Measurements from ENCODE around the gene UQCC5. TPM values are rescaled to one million over a fixed set of nuclear protein-coding genes. Genes with fewer than 3 reads are reported as not detected.

Gene UQCC5
- total RNA-seq, 1 experiment from 2014 or later: 38.6 TPM

GRCh38 chr3:52512727-52513126 is 23.7 kb upstream of the UQCC5 start:
- no peak overlapping the region for H3K4me3 Mint-ChIP-seq (ENCODE audit: unreplicated experiment)
- H3K4me1 ChIP-seq: no peaks in the 10 kb centered on the region
- ChIA-PET POLR2A (no interaction called here), CTCF (no interaction called here)
- H3K9me3 ChIP-seq: no peaks in the 10 kb centered on the region
- TF ChIP-seq CTCF (IDR thresholded peaks at IDR 0.05; ENCODE audit: insufficient read depth in 1 of 2, low read depth in 1 of 2, low read length in 1 of 2, severe bottlenecking in 1 of 2, unreplicated experiment in 1 of 2): no peak
- H3K4me1 Mint-ChIP-seq (ENCODE audit: low read depth, unreplicated experiment): no peaks in the 10 kb centered on the region
- DNase-seq: no peak
- no TSS peak for BruUV-seq (replicated peaks)
- peaks cover 2% of the 10 kb centered on the region for H3K27me3 Mint-ChIP-seq (ENCODE audit: insufficient read depth, unreplicated experiment)
- no peaks in the 10 kb centered on the region for H3K9me3 Mint-ChIP-seq (ENCODE audit: unreplicated experiment)
- H3K27ac Mint-ChIP-seq (ENCODE audit: unreplicated experiment): no peak overlapping the region
- H3K4me3 ChIP-seq (ENCODE audit: low read depth, low read length): no peak overlapping the region
- H3K36me3 ChIP-seq (ENCODE audit: control insufficient read depth, insufficient read depth, low read length): no peaks in the 10 kb centered on the region
- intact Hi-C loops (cut with micrococcal nuclease; ENCODE audit: unreplicated experiment): no loop called here
- no peaks in the 10 kb centered on the region for H3K27me3 ChIP-seq (replicated peaks; ENCODE audit: control insufficient read depth, insufficient read depth, low read length)
- H3K36me3 Mint-ChIP-seq (ENCODE audit: insufficient read depth, unreplicated experiment): no peaks in the 10 kb centered on the region

- CTCF ChIA-PET: no interaction called here
- DNase-seq: no peak
- H3K27me3 Mint-ChIP-seq (ENCODE audit: insufficient read depth, unreplicated experiment): peaks cover 2% of the 10 kb centered on the region
- POLR2A ChIA-PET: no interaction called here
- no peak overlapping the region for H3K4me3 ChIP-seq (ENCODE audit: low read depth, low read length)
- no peak for TF ChIP-seq CTCF (IDR thresholded peaks at IDR 0.05; ENCODE audit: insufficient read depth in 1 of 2, low read depth in 1 of 2, low read length in 1 of 2, severe bottlenecking in 1 of 2, unreplicated experiment in 1 of 2)
- no peaks in the 10 kb centered on the region for H3K27me3 ChIP-seq (replicated peaks; ENCODE audit: control insufficient read depth, insufficient read depth, low read length)
- H3K9me3 ChIP-seq: no peaks in the 10 kb centered on the region
- no TSS peak for BruUV-seq (replicated peaks)
- no peaks in the 10 kb centered on the region for H3K4me1 ChIP-seq
- no peaks in the 10 kb centered on the region for H3K9me3 Mint-ChIP-seq (ENCODE audit: unreplicated experiment)
- no peaks in the 10 kb centered on the region for H3K36me3 Mint-ChIP-seq (ENCODE audit: insufficient read depth, unreplicated experiment)
- H3K36me3 ChIP-seq (ENCODE audit: control insufficient read depth, insufficient read depth, low read length): no peaks in the 10 kb centered on the region
- no peak overlapping the region for H3K4me3 Mint-ChIP-seq (ENCODE audit: unreplicated experiment)
- no peak overlapping the region for H3K27ac Mint-ChIP-seq (ENCODE audit: unreplicated experiment)
- no peaks in the 10 kb centered on the region for H3K4me1 Mint-ChIP-seq (ENCODE audit: low read depth, unreplicated experiment)
- intact Hi-C loops (cut with micrococcal nuclease; ENCODE audit: unreplicated experiment): no loop called here
Measured at GRCh38 chr3:52513281-52513680, 23.1 kb upstream of the UQCC5 start.

DNA sequence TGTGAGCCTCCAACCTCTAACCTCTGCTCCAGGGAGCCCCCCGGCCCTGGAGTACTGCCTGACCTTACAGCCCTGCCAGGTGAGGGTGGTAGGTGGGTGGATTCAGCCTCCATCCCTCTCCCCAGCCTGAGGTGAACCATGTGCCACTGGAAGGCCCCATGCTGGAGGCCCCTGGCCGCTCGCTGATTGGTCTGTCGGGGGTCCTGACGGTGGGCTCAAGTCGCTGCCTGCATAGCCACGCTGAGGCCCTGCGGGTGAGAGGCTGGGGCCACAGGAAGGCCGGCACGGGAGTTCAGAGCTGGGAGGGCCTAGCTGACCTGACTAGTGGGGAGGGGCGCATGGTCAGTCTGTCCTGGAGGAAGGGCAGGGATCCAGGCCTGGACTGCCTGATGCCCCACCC is 21.8 kb upstream of the UQCC5 start:
- Mint-ChIP-seq H3K4me3 (ENCODE audit: unreplicated experiment) (no peak overlapping the region), H3K27me3 (ENCODE audit: insufficient read depth, unreplicated experiment) (no peaks in the 10 kb centered on the region), H3K36me3 (ENCODE audit: insufficient read depth, unreplicated experiment) (no peaks in the 10 kb centered on the region), H3K9me3 (ENCODE audit: unreplicated experiment) (no peaks in the 10 kb centered on the region), H3K4me1 (ENCODE audit: low read depth, unreplicated experiment) (no peaks in the 10 kb centered on the region), H3K27ac (ENCODE audit: unreplicated experiment) (no peak overlapping the region)
- H3K36me3 ChIP-seq (ENCODE audit: control insufficient read depth, insufficient read depth, low read length): no peaks in the 10 kb centered on the region
- no peaks in the 10 kb centered on the region for H3K9me3 ChIP-seq
- no peak for TF ChIP-seq CTCF (IDR thresholded peaks at IDR 0.05; ENCODE audit: insufficient read depth in 1 of 2, low read depth in 1 of 2, low read length in 1 of 2, severe bottlenecking in 1 of 2, unreplicated experiment in 1 of 2)
- no peak overlapping the region for H3K4me3 ChIP-seq (ENCODE audit: low read depth, low read length)
- CTCF ChIA-PET: no interaction called here
- no peaks in the 10 kb centered on the region for H3K27me3 ChIP-seq (replicated peaks; ENCODE audit: control insufficient read depth, insufficient read depth, low read length)
- BruUV-seq (replicated peaks): no TSS peak
- intact Hi-C loops (cut with micrococcal nuclease; ENCODE audit: unreplicated experiment): no loop called here
- DNase-seq: no peak
- H3K4me1 ChIP-seq: no peaks in the 10 kb centered on the region
- POLR2A ChIA-PET: no interaction called here
